GM23248 (cell line): ENCODE data around the gene GADD45GIP1.

ENCODE experiments used
- EZH2 ChIP-seq: fragments of 200-600 bp; sonication (generic); IDR thresholded peaks from 2 replicates; pipeline ENCODE4 v1.6.1; 2018; ENCODE audit warnings: antibody characterized with exemption, mild to moderate bottlenecking; ENCODE audit not compliant: insufficient read depth, poor library complexity, severe bottlenecking
- EZH2phosphoT487 ChIP-seq: fragments of 200-600 bp; sonication (generic); IDR thresholded peaks from 2 replicates; pipeline ENCODE4 v1.6.1; 2018; ENCODE audit warnings: antibody characterized with exemption, moderate library complexity, mild to moderate bottlenecking, low read depth; ENCODE audit not compliant: insufficient read depth

DNA sequence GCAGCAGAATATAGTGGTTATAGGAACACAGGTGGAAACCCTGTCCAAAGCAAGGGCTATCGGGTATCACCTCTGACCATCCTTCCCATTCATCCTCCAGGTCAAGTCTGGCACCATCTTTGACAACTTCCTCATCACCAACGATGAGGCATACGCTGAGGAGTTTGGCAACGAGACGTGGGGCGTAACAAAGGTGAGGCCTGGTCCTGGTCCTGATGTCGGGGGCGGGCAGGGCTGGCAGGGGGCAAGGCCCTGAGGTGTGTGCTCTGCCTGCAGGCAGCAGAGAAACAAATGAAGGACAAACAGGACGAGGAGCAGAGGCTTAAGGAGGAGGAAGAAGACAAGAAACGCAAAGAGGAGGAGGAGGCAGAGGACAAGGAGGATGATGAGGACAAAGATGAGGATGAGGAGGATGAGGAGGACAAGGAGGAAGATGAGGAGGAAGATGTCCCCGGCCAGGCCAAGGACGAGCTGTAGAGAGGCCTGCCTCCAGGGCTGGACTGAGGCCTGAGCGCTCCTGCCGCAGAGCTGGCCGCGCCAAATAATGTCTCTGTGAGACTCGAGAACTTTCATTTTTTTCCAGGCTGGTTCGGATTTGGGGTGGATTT is 13.5 kb downstream of the GADD45GIP1 start:
- TF ChIP-seq EZH2 (no peak), EZH2phosphoT487 (no peak)
